Immature natural killer cell (primary cell): Measurements from ENCODE around the gene KDM4C. TPM values are rescaled to one million over a fixed set of nuclear protein-coding genes. Genes with fewer than 3 reads are reported as not detected.
A peak's percentile ranks its signal among the peaks of the same experiment; 100 is the strongest.
"Not testable (repeated sequence)": the region's sequence is repeated elsewhere in the genome, so short reads cannot be mapped to it uniquely, and the experiment has no call there.

Experiments used
- DNase-seq, 3 donors: peaks; one replicate each; pipeline ENCODE4 v3.0.0; 2022; ENCODE audit warnings: mixed read lengths in 1 of 3
- H3K27ac Mint-ChIP-seq, 6 donors: one replicate each; pipeline ENCODE4 v1.8.0; 2020; ENCODE audit warnings: mixed read lengths in 6 of 6, mild to moderate bottlenecking in 5 of 6, inconsistent platforms in 4 of 6, moderate library complexity in 3 of 6
- H3K27me3 Mint-ChIP-seq, 3 donors: one replicate each; pipeline ENCODE4 v1.8.0; 2020 to 2021; ENCODE audit warnings: low read depth in 3 of 3, mild to moderate bottlenecking in 3 of 3, mixed read lengths in 3 of 3, moderate library complexity in 3 of 3, inconsistent platforms in 1 of 3
- H3K36me3 Mint-ChIP-seq, 3 donors: one replicate each; pipeline ENCODE4 v1.8.0; 2020; ENCODE audit warnings: mixed read lengths in 3 of 3, inconsistent platforms in 2 of 3, mild to moderate bottlenecking in 2 of 3
- H3K4me1 Mint-ChIP-seq, 2 donors: one replicate each; pipeline ENCODE4 v1.8.0; 2020; ENCODE audit warnings: inconsistent platforms in 2 of 2, mild to moderate bottlenecking in 2 of 2, mixed read lengths in 2 of 2, moderate library complexity in 1 of 2
- H3K4me3 Mint-ChIP-seq, 5 donors: one replicate each; pipeline ENCODE4 v1.8.0; 2020; ENCODE audit warnings: mild to moderate bottlenecking in 5 of 5, mixed read lengths in 5 of 5, inconsistent platforms in 3 of 5, moderate library complexity in 3 of 5
- H3K9me3 Mint-ChIP-seq, 6 donors: one replicate each; pipeline ENCODE4 v1.8.0; 2020; ENCODE audit warnings: mild to moderate bottlenecking in 6 of 6, mixed read lengths in 6 of 6, inconsistent platforms in 4 of 6, moderate library complexity in 3 of 6
- polyA plus RNA-seq, 3 donors: library from polyadenylated mRNA; unstranded; fragments of 300-500 nt; fragmentation: Illumina TruSeq; gene quantifications; one replicate each; pipeline ENCODE4 v1.2.3, GENCODE V29; 2021

Gene KDM4C
- polyA plus RNA-seq, 3 donors from 2014 or later = 18.2 to 45.6 (median 29.9) TPM

DNA sequence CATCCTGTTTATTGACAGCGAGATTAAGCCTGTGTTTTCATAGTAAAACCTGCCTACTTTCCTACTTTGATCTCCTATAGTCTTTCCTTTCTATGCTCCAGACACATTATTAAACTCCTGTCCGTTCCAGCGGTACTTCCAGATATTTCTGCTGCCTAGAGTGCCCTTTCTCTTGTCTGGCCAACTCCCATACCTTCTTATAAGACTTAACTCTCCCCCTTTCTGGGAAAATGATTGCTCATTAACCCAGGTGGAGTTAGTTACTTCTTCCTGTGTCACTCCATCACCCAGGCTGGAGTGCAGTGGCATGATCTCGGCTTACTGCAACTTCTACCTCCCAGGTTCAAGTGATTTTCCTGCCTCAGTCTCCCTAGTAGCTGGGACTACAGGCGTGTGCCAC, 33.1 kb downstream of the KDM4C start:
- no peak for DNase-seq
- no peaks in the 10 kb centered on the region for H3K9me3 Mint-ChIP-seq
- peaks cover 4 to 15% (median 7%) of the 10 kb centered on the region in 3 donors for H3K36me3 Mint-ChIP-seq
- H3K4me3 Mint-ChIP-seq = peak overlapping the region in 1 of 5 donors; percentile 44
- peaks cover 0 to 2% (median 0%) of the 10 kb centered on the region in 3 donors for H3K27me3 Mint-ChIP-seq
- peak overlapping the region in 4 of 6 donors; percentile 13 to 84 (median 70) for H3K27ac Mint-ChIP-seq
- peaks cover 44 to 67% of the 10 kb centered on the region in 2 donors for H3K4me1 Mint-ChIP-seq

- DNase-seq = no peak
- Mint-ChIP-seq H3K36me3 (peaks cover 4 to 15% (median 9%) of the 10 kb centered on the region in 3 donors), H3K27ac (no peak overlapping the region), H3K27me3 (peaks cover 0 to 2% (median 0%) of the 10 kb centered on the region in 3 donors), H3K4me3 (no peak overlapping the region), H3K9me3 (no peaks in the 10 kb centered on the region), H3K4me1 (peaks cover 35 to 63% of the 10 kb centered on the region in 2 donors)
These were observed 35.4 kb downstream of the KDM4C start for GRCh38 chr9:6793203-6793602.

DNA sequence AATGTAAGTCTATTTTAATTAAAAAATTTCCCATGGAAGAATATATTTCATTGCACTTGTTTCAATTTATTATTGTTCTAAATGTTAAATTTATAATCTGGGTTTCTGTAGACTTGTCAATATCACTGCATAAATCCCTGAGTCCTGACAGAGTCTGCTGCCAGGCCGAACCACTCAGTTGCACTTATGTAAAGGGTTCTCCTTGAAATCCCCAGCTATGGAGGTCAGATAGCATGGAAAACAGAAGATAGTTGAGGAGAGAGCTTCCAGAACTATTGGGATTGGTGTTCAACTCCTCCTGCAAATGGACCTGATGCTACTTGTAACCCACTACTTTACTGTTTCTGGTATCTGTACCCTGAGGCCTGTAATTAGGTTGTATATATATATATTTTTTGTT, 37.2 kb downstream of the KDM4C start:
- Mint-ChIP-seq H3K4me1 (peaks cover 25 to 55% of the 10 kb centered on the region in 2 donors), H3K27me3 (peaks cover 0 to 2% (median 0%) of the 10 kb centered on the region in 3 donors), H3K27ac (no peak overlapping the region)

GRCh38 chr9:6802926-6803325, 45.2 kb downstream of the KDM4C start:
- Mint-ChIP-seq H3K9me3 (no peaks in the 10 kb centered on the region), H3K36me3 (peaks cover 0 to 10% (median 0%) of the 10 kb centered on the region in 3 donors), H3K4me1 (peaks cover 4 to 9% of the 10 kb centered on the region in 2 donors), H3K27ac (no peak overlapping the region), H3K27me3 (no peaks in the 10 kb centered on the region), H3K4me3 (no peak overlapping the region)
- no peak for DNase-seq

More for the DNA sequence above, 37.2 kb downstream of the KDM4C start:
- Mint-ChIP-seq H3K4me3 (no peak overlapping the region), H3K36me3 (peaks cover 4 to 15% (median 9%) of the 10 kb centered on the region in 3 donors), H3K9me3 (no peaks in the 10 kb centered on the region)
- no peak for DNase-seq

DNA sequence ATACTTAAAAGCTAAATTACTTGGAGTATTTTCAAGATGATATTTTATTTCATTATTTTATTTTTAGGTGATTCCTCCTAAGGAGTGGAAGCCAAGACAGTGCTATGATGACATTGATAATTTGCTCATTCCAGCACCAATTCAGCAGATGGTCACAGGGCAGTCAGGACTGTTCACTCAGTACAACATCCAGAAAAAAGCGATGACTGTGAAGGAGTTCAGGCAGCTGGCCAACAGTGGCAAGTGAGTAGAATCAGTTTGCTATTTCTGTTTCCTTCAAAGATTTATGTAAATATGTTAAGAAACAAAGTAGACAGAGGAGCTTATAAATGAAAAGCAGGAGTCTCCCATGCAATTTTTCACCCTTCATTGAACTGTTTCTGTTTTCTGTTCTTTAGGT, 47.8 kb downstream of the KDM4C start:
- Mint-ChIP-seq H3K27ac (peak overlapping the region in 2 of 6 donors; percentile 23 to 76), H3K36me3 (peaks cover 0 to 10% (median 7%) of the 10 kb centered on the region in 3 donors), H3K4me3 (no peak overlapping the region), H3K4me1 (peaks cover 4 to 6% of the 10 kb centered on the region in 2 donors), H3K9me3 (no peaks in the 10 kb centered on the region), H3K27me3 (no peaks in the 10 kb centered on the region)
- DNase-seq = no peak

- not testable (repeated sequence) for H3K4me3 Mint-ChIP-seq, DNase-seq, H3K27me3 Mint-ChIP-seq, H3K36me3 Mint-ChIP-seq, H3K27ac Mint-ChIP-seq, H3K4me1 Mint-ChIP-seq, H3K9me3 Mint-ChIP-seq
These were observed 48.5 kb downstream of the KDM4C start for GRCh38 chr9:6806318-6806717.

GRCh38 chr9:6807669-6808068, 49.9 kb downstream of the KDM4C start:
- H3K4me3 Mint-ChIP-seq, H3K9me3 Mint-ChIP-seq: not testable (repeated sequence)
- peaks cover 4 to 11% of the 10 kb centered on the region in 2 donors for H3K4me1 Mint-ChIP-seq

GRCh38 chr9:6811436-6811835, 53.7 kb downstream of the KDM4C start:
- H3K36me3 Mint-ChIP-seq = peaks cover 0 to 7% (median 3%) of the 10 kb centered on the region in 3 donors
- H3K4me3 Mint-ChIP-seq = no peak overlapping the region
- no peaks in the 10 kb centered on the region for H3K27me3 Mint-ChIP-seq
- peaks cover 0 to 19% of the 10 kb centered on the region in 2 donors for H3K4me1 Mint-ChIP-seq
- no peaks in the 10 kb centered on the region for H3K9me3 Mint-ChIP-seq
- DNase-seq = no peak
- H3K27ac Mint-ChIP-seq = no peak overlapping the region

More at GRCh38 chr9:6807669-6808068, 49.9 kb downstream of the KDM4C start:
- H3K27ac Mint-ChIP-seq, H3K27me3 Mint-ChIP-seq, H3K36me3 Mint-ChIP-seq, DNase-seq: not testable (repeated sequence)

GRCh38 chr9:6816581-6816980, 58.8 kb downstream of the KDM4C start:
- H3K4me3 Mint-ChIP-seq = no peak overlapping the region
- H3K4me1 Mint-ChIP-seq = peaks cover 15 to 49% of the 10 kb centered on the region in 2 donors
- no peak for DNase-seq
- H3K27me3 Mint-ChIP-seq = no peaks in the 10 kb centered on the region
- H3K27ac Mint-ChIP-seq = peak overlapping the region in 2 of 6 donors; percentile 23 to 65
- H3K9me3 Mint-ChIP-seq = no peaks in the 10 kb centered on the region
- peaks cover 0 to 4% (median 0%) of the 10 kb centered on the region in 3 donors for H3K36me3 Mint-ChIP-seq

- Mint-ChIP-seq H3K27me3 (no peaks in the 10 kb centered on the region), H3K9me3 (no peaks in the 10 kb centered on the region), H3K27ac (peak overlapping the region in 1 of 6 donors; percentile 15), H3K4me1 (peaks cover 15 to 47% of the 10 kb centered on the region in 2 donors), H3K36me3 (peaks cover 0 to 4% (median 2%) of the 10 kb centered on the region in 3 donors), H3K4me3 (no peak overlapping the region)
- no peak for DNase-seq
These were observed 60.6 kb downstream of the KDM4C start for GRCh38 chr9:6818292-6818922.

- no peaks in the 10 kb centered on the region for H3K9me3 Mint-ChIP-seq
- H3K27me3 Mint-ChIP-seq = no peaks in the 10 kb centered on the region
- H3K4me3 Mint-ChIP-seq = no peak overlapping the region
- peaks cover 4 to 9% (median 4%) of the 10 kb centered on the region in 3 donors for H3K36me3 Mint-ChIP-seq
- no peak for DNase-seq
- H3K27ac Mint-ChIP-seq = peak overlapping the region in 1 of 6 donors; percentile 2
- peaks cover 16 to 44% of the 10 kb centered on the region in 2 donors for H3K4me1 Mint-ChIP-seq
These were observed 61.3 kb downstream of the KDM4C start for GRCh38 chr9:6819112-6819511.

GRCh38 chr9:6819529-6819928, 61.8 kb downstream of the KDM4C start:
- no peaks in the 10 kb centered on the region for H3K9me3 Mint-ChIP-seq
- peaks cover 4 to 10% (median 4%) of the 10 kb centered on the region in 3 donors for H3K36me3 Mint-ChIP-seq
- no peak for DNase-seq
- H3K27ac Mint-ChIP-seq = peak overlapping the region in 1 of 6 donors; percentile 2
- peaks cover 17 to 40% of the 10 kb centered on the region in 2 donors for H3K4me1 Mint-ChIP-seq
- no peaks in the 10 kb centered on the region for H3K27me3 Mint-ChIP-seq
- H3K4me3 Mint-ChIP-seq = no peak overlapping the region

GRCh38 chr9:6822696-6823095, 64.9 kb downstream of the KDM4C start:
- Mint-ChIP-seq H3K27ac (no peak overlapping the region), H3K4me3 (no peak overlapping the region), H3K4me1 (peaks cover 22 to 50% of the 10 kb centered on the region in 2 donors), H3K36me3 (peaks cover 4 to 10% (median 4%) of the 10 kb centered on the region in 3 donors), H3K27me3 (no peaks in the 10 kb centered on the region), H3K9me3 (no peaks in the 10 kb centered on the region)
- DNase-seq = no peak

DNA sequence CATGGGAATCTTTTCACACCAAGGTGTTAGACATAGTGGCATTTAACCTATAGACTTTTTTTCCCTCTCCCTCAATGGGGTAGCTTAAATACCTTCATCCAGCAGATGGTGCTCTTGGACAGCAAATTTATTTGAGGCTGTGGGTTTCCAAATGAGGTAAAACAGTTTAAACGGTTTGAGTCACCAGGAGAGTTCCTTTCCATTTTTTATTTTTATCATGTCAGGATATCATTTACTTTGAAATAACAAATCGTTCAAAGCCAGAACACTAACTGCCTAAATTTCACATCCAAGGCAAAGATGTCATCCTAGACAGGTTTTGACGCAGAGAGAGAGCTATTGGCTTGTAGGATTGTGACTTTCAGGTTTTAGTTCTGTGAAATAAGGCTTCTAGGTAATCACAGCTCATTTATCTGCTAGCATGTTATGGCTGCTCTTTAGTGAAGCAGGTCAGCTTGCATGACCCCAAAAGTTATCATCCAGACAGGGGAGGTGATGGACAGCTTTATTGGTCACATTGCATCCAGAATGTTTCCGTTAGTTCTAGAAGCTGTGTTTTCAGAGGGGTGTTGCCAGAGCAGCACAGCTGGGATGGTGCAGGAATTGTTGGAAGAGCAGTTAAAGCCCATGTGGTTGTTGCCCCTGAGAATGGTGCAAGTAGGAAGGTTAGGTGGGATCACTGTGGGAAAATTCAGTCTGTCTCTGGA, 69.8 kb downstream of the KDM4C start:
- no peaks in the 10 kb centered on the region for H3K9me3 Mint-ChIP-seq
- peak overlapping the region in 2 of 6 donors; percentile 14 to 49 for H3K27ac Mint-ChIP-seq
- H3K4me3 Mint-ChIP-seq = no peak overlapping the region
- H3K27me3 Mint-ChIP-seq = no peaks in the 10 kb centered on the region
- DNase-seq = peak; percentile 14 to 35 (median 31)
- H3K36me3 Mint-ChIP-seq = peaks cover 0 to 25% (median 11%) of the 10 kb centered on the region in 3 donors
- peaks cover 10 to 32% of the 10 kb centered on the region in 2 donors for H3K4me1 Mint-ChIP-seq
